Heart left ventricle (tissue), 13 donors: Measurements from ENCODE around the gene NUP88.

Source experiments
- CTCF ChIP-seq, 12 donors: fragments of 200-600 bp; sonication (generic) in 4 of 12; IDR thresholded peaks; one replicate each; pipeline versions ENCODE4 v1.5.0 to v1.8.0; 2018 to 2022; ENCODE audit warnings: antibody characterized with exemption in 12 of 12, mild to moderate bottlenecking in 5 of 12
- POLR2A ChIP-seq, 2 donors: fragments of 450-650 bp; IDR thresholded peaks; one replicate each; pipeline ENCODE4 v1.6.1; 2017; ENCODE audit warnings: antibody characterized with exemption in 2 of 2, mild to moderate bottlenecking in 2 of 2, moderate library complexity in 2 of 2
- donor health status: ischemic (EF 13 %, LVEDD 7.1; RV severe dilation, severe dysfunction).
- donor health status: DM: no; HTN: yes; CAD: no.
- donor health status: DM: no; HTN: no; CAD: no.
- donor health status: ischemic (EF 25% LVEDD 6.9; RV normal size, moderate dysfunction).
- donor health status: ischemic (EF 25% LVEDD 5.7; RV mildly dilated, moderate dysfunction).
- donor health status: ischemic (EF 35%, LVEDD 5.7; RV mildly dilated, moderate dysfunction).
- donor health status: nonischemic (EF 11% LVEDD 7.7; RV severe dilation, severe dysfunction).
- donor health status: DM: yes; HTN: yes; CAD: no.
- donor health status: PGD.
- donor health status: ischemic (EF 29% LVEDD 5.4; RV normal size, mild dysfunction).
- donor health status: nonischemic (EF 23%, LVEDD 6.1; RV moderate dilation, normal function).

- no peak for TF ChIP-seq CTCF (IDR thresholded peaks at IDR 0.05)
- TF ChIP-seq POLR2A (IDR thresholded peaks at IDR 0.05), result no peak
Observed at GRCh38 chr17:5405400-5405799, 14.1 kb downstream of the NUP88 start.
